NCI-H2196 treated with DMSO at 0.1 percent for 48 hours (cell line): Measurements from ENCODE around the gene STXBP6.
"Not testable (repeated sequence)": the region's sequence is repeated elsewhere in the genome, so short reads cannot be mapped to it uniquely, and the experiment has no call there.

Source experiments
- DNase-seq: peaks from one replicate; lab custom pipeline; 2025; ENCODE audit not compliant: unreplicated experiment; lab: John Stamatoyannopoulos, UW

The STXBP6 gene

GRCh38 chr14:24774187-24774915 lies 275.6 kb downstream of the STXBP6 start:
- no peak for DNase-seq

- not testable (repeated sequence) for DNase-seq
Observed at GRCh38 chr14:24773564-24773963, 276.4 kb downstream of the STXBP6 start.

GRCh38 chr14:24766434-24766833 lies 283.5 kb downstream of the STXBP6 start:
- DNase-seq, result no peak

DNA sequence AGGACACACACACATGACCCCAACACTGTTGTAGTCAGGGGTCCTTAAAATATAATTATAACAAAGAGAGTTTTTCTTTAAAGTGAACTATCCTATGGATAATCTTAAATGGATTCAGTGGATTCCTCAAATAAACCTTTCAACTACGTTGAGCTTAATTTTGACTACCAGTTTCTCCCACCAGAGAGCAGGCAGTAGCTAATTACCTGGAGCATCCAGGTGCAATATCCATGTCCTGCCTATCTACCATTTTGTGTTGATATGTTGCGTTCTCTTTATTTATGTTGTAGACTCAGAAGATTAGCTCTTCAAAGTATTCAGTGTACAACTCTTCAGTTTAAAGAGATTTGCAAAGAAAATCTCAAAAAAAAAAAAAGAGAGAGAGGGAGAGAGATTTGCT lies 288.8 kb downstream of the STXBP6 start:
- no peak for DNase-seq
